HG02885 (cell line): ENCODE data around the gene SEMA7A.
A peak's percentile ranks its signal among the peaks of the same experiment; 100 is the strongest.

Experiments used
- ATAC-seq: cut with Tn5 transposase; IDR thresholded peaks from one replicate; pipeline ENCODE4 v1.9.1; 2021; ENCODE audit warnings: mild to moderate bottlenecking; ENCODE audit not compliant: unreplicated experiment, poor library complexity

Gene SEMA7A

DNA sequence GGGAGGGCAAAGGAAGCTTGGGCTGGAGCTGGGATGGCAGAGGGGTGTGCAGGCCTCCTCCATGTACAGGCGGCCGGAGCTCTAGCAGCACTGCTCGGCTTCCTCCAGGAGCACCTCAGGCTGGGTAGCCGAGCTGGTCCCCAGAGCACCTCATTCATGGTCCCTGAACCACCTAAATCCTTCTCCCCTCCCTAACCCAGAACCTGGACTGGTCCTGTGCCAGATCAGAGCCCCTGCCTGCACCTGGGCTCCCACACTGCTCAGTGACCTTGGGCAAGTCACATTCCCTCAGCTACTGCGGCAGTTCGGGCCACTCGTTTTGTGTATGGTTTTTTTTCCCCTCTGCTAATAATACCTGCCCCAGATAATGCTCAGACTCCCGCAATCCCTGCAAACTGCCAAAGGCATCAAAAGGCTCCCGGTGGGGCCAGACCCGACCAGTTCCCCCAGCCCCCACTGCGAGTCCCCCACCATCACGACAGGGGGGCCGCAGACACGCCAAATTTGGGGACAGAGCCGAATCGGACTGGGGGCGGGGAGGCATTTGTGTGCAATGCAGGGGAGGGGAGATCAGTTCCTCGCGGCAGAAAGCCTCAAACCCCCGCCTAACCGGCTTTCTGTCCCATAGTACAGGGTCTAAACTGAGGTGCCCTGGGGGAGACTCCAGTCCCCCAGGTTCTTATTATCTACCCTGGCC lies 1.3 kb downstream of the SEMA7A start:
- ATAC-seq = no peak

DNA sequence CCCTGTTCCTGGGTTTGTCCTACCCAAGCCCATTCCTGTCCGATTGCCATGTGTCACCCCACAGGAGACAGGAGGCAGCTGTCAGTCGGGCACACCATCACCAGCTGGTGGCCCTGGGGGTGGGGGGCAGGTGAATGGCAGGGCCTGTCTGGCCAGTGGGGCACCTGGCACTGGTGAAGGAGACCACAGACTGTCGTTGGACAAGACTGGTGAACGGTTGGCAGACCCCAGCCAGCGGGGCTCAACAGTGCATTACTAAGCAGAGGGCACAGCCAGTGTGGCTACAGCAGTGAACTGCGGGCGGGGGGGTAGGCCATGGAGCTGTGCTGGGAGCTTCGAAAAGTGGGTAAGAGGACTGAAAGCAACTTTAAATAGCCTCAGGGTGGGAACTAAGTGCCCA lies 2.1 kb downstream of the SEMA7A start:
- ATAC-seq = no peak

DNA sequence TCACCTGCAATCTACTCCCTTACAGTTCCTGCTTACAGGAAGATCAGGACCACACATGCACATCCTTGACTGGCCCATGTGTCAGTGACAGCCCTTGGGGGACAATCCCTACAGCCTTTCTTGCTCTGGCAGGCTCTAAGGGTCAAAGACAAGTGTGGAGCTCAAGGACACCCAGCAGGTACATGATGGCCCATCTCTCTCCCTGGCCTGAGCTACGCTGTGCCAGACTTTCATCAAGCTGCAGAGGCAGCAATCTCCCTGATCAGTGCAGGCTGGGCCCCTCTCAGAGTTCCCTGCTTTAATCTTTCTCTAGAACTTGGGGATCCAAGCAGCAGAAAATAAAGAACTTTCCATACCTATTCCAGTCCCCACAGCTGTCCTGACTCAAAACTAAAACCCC lies 2.6 kb downstream of the SEMA7A start:
- ATAC-seq = no peak

DNA sequence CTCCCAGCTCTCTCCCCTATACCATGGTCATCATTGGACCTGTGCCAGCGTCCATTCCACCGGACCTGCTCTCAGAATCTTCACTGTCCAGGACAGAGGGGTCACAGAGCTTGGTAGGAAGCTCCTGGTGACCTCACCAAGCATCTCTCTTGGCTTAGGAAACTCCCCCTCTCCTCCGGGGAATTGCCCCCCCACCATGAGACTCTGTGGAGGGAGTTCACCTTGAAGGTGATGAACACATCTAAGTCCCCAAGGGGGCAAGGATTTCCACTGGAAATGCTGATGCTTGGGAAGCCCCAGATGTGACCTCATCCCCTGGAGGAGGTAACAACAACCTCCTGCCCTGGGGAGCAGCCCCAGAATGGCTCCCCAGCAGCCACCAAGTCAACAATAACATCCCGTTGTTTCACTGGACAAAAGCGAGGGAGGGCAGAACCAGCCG lies 3.2 kb downstream of the SEMA7A start:
- ATAC-seq = no peak

DNA sequence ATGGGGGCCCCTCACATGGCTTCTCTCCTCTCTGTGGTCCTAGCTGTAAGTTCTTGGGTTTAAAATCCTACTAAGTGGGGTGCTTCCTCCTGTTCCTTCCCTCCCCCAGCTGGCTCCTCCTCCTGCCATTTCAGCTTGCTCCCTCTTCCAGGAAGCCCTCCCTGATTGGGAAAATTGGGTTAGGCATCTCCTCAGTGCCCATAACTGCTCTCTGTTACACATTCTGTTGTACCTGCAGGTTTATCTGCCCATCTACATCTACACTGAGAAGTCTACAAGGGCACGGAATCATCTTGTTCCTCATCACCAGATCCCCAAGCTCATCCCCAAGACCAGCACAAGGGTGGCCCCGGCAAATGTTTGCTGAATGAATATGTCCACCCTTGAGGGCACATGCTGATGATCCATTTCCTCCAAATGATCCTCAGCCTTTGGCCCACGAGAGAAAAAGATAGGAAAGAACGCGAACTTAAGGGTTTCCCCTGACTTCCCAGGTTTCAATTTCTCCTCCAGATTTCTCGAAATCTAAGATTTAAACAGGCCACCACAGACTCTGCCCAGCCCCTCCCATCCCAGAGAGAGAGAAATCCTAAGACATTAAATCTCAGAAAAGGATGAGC lies 3.9 kb downstream of the SEMA7A start:
- ATAC-seq = no peak

DNA sequence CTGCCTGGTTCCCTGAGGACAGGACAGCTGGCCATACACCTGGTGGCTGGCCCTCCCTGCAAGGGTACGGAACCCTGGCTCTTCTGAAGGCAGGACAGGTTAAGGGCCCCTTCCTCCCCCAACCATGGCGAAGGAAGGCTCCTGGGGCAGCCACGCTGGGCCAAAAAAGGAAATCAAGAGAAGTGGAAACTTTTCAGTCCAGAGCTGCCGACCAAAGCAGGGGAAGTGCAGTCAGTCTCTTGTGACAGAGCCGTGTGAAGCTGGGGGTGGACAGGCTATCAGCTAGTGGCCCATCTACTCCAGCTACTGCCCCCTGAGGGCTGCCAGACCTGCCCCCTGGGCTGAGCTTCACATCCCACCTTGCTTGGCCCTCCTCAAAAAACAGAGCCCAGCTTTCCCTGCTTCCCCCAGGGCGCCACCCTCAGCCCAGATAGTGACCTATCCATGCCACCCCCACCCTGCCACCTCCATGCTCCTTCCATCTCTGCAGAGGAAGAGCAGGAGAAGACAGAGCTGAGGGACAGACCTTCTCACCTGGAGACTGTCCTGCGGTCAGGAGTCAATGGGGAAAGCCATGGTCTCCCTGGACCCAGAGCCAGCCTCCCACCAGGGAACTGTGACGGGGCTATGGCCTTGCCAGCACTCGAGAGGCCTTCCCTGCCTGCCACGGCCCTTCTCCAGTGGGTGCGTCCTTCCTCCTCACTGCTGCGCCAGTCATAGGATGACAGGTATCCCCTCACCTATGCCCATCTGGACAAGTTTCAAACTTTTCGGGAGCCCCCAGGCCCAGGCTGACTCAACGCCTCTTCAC lies 4.6 kb downstream of the SEMA7A start:
- ATAC-seq = no peak

DNA sequence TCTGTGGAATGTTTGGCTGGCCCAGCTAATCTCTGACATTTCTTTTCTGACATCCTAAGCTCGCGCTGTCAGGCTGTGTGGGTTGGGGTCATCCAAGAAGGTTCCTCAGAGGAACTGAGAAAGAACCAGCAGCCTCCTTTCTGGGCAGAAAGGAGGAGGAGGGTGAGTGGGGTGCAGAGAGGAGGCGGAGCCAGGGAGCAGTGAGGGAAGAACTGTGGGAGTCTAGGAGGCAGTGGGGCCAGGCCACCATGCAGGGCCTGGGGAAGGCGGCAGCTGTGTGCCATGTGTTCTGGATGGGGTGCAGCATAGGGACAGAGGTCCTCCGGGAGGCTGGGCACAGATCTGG lies 5.3 kb downstream of the SEMA7A start:
- peak; percentile 41 for ATAC-seq

DNA sequence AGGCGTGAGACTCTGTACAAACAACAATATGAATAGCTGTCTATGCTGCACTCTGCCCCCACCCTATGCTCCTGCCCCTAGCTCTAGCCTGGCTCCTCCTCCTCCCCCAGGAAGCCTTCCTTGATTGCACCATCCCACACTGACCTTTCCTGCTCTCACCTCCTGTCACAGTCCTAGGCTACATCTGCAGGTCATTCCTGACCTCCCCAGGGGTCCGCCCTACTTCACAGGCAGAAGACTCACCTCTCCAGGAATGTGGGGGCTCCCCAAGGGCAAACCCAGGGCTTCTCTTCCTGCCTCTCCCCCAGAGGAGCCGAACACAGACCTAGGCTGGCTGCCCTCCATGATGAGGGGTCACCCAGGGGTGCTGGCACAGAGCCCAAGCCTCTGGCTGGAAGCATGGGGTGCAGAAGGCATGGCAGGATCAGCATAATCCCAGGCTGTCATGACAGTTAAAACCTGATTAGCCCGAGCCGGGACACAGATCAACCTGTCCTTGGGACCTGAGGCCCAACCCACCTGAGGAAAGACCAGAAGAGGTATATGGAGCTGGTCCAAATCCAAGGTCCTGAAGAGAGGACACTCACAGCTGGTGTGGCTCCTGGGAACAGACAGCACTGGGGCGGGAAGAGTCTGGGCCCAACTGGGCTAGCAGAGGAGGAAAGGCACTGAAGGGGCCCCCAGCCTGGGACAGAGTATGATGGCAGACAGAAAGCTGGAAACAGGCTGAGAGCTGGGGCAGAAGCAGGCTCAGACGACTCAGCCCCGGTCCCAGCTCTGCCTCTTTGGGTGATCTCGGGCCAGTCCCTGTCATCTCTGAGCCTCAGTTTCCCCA lies 5.9 kb downstream of the SEMA7A start:
- ATAC-seq = no peak

DNA sequence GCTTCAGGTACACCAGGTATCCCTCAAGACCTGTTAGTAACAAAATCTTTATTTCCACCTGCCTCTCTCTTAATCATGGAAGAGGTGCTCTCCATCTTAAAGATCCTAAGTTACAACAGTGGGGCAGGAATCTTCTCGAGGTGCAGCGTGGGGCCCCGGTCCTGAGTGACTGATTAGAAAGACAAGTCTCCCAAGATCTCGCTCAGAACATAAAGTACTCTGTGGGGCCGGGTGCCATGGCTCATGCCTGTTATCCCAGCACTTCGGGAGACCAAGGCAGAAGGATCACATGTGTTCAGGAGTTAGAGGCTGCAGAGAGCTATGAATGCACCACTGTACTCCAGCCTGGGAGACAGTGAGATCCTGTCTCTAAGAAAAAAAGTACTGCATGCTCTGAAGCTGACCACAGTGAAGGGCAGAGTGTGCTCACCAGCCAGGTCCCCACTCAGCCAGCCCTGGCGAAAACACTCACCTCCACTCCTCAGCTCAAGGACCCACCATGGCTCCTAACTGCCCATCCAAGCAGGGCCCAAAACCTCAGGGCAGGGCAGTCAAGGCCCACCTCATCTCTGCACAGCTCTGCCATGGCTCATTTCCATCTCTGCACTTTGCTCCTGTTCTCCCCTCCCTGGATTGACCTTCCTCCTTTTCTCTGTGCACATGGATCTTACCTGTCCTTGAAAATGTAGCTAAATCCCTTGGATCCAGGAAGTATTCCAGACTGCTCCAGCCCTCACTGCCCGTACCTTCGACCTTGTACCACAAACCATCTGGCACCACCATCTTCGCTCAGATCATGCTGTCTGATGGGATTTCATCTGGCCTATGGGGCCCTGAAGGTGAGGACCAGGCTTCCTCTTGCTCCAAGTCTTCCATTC lies 7.1 kb downstream of the SEMA7A start:
- ATAC-seq = no peak

DNA sequence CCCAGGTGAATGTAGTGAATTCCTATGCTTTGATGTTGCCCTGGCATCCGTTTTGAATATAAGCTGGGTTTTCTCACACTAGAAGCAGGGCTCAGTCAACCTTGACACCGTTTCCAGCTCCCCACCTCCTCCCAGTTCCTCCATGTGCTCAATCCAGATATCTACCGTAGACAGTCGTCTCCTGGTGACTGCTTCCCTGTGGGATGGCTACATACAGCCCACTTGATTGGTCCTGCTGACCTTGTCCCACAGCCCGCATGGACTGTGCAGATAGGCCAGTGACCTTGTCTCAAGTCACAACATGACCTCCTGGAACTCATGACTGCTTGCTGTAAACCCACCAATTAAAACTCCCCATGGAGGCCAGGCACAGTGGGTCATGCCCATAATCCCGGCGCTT lies 8.1 kb downstream of the SEMA7A start:
- ATAC-seq = no peak

DNA sequence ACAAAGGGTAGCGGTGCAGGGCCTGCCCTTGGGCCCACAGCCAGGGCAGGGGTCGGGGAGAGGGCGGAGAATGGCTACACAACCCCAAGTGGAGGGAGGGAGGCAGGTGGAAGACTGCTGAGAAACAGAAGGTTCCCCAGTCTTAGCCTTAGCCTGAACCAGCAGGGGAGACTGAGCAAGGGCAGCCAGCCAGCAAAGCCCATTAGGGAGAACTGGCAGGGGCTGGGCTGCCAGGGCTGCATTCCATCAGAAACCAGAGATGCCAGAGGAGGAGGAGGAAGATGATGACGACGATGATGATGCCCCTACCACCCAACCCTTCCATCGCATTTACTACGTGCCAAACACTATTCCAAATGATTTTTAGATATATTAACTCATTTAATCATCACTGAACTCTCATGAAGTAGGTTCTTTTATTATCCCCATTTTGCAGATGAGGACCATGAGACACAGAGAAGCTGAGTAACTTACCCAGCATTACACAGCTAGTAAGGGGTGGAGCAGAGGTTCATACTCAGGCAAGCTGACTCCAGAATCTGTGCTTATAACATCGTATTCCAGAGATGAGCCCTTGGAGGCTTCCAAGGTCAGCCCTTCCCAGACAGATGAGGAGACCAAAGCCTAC lies 8.7 kb downstream of the SEMA7A start:
- ATAC-seq = no peak

DNA sequence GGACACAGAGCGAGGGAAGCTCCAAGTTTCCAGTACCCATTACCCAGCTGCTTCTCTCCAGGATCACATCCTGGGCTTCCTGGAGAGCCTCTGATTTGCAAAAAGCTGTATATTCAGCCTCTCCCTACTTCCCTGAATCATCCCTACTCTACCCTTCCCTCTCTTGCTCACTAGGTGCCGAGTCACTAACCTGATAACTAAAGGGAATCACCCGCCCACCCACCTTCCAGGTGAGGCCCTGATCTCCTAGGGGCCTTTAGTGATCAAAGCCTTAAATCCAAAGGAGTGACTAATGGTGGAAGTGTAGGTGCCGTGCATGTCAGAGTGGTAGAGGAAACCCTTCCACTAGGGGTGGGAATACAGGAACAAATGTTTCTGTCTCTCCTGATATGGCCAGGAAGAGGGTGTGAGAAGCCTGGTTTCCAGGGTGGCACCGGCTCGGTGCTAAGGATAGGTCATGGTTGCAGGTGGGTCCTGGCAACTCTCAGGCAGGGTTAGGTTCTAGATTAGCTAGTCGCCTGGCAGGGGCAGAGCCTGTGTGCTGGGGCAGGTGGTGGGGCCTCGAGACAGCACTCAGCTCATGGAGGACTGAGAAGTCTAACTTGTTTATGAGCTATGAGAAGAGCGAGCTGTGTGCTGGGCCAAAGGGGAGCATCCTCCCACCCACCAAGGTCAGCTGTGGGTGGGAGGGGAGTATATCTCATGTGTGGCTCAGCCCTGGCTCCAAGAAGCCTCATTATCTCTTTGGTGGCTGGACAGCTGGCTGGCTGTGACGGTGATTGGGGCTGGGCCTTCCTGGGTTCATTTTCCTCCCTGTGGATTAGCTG lies 10.1 kb downstream of the SEMA7A start:
- no peak for ATAC-seq

DNA sequence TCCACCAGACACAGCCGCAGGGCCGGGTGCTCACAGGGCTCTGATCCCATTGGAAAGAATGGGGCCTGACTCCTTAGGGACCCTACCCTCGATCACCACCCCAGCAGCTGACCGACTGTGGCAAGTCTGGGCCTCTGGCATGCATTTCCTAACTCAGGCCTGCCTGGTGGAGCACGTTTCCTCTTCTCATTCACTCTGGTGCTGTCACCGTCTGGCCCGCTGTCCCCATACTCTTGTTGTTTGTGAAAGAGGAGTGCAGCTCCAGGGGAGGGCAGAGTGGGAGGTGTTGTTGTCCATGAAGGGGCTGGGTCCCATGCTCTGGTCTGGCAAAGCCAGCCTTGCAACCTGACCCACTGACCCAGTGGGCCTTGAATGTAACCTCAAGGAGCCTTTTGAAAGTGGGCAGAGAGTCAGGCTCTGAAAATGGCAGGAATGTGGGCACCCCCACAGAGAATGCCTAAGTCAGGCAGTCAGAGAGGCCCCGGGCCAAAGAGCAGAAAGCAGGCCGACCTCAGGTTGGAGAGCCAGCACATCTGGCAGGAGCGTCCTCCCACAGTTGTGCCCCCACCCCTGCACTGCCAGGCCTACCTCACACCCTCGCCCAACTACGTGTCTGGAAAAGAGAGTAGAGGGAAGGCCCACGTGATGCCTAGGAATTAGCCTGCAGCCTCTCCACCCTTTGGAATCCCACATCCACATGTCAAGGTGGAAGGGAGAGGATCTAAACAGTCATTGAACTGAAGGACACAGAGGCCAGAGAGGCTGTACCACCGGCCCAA lies 10.9 kb downstream of the SEMA7A start:
- ATAC-seq = no peak

DNA sequence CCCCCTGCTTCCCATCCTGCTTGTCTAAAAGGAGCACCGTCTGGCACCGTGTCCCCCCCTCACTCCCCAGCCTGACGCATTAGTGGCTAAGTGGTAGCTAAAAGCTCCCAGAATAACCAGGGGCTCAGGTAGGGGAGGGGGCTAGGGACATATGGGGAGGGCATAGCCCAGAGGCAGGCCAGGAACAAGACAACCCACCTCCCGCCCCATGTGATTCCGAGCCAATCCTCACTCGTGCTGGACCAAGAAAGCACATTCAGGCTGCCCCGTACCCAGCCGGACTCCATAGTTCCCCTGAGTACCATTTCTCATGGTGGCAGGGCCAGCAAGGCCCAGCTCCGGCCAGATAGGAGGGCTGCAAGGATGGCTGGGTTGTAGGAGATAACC lies 11.5 kb downstream of the SEMA7A start:
- no peak for ATAC-seq

DNA sequence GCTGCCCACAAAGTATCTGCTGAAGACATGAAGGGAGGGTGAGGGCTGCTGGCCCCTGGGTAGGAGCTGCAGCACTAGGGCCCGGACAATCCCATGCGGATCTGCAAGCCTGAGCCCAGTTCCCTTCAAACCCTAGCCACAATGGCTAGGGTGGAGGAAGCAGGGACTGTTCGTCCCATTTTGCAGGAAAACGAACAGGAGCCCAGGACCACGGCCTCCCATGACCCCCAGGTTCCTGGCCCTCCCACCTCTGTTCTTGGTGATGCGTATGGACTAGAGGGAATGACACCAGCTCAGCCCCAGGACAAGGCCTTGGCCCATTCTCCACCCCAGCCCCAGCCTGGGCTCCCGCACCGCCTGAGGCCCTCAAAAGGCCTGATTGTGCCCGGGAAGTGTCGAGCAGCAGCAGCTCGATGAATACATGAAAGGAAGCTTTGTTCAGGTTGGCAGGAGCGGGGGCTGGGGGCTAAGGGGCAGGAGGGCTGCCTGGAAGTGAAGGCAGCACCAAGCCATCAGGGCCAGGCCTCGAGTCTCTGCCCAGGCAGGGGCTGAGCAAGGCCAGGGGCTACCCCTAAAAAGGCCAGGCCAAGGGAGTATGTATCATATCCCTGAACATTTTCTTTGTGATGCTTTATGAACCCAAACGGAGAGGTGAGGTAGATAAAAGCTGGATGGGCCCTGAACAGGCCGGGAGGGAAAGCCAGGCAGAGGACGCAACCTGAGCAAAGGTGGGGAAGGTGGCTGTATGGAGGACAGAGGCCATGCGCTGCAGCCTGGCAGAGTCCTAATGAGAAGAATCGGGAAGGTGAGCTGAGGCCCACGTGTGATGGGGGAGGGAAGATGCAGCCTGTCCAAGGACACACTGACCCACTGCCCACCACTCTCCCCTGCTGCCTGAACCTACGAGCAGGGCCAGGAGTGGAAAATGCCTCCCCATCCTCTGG lies 12.2 kb downstream of the SEMA7A start:
- ATAC-seq = no peak

DNA sequence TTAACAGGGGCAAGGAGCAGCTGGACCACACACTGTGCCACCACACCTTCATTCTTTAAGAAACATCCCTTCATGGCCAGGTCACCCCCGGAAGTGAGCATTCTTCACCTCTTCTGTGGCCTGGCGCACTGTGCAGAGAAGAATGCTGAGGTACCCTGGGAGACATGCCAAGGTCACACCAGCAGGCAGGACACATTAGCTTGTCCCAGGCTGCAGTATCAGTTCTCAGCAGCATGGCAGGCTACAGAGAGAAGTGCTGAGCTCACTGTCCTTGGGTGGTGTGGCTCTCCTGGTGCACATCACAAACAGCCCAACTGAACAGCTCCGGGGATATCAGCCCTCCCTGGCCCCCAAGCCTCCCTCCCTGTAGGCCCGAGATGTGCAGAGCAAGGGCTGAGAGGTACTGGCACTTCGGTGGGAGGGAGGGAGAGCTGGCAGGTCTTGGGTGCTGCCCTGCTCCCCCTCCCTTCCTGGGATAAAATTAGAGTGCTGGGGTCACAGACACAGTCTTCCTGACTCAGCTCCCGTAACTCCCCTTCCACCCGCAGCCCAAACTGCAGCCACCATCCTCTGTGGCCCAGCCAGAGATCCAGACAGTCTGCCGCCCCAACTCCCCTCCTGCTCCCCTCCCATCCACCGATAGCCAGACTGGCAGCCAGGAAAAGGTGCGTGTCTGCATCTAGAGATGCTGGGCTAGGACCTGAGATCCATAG lies 13.4 kb downstream of the SEMA7A start:
- no peak for ATAC-seq
